Measurements from ENCODE around the gene VPS37B.

GRCh38 chr12:122840580-122841513, 55.1 kb downstream of the VPS37B start:
- TF ChIP-seq CTCF (IDR thresholded peaks at IDR 0.05) (no peak), POLR2A (IDR thresholded peaks at IDR 0.05) (no peak)
